Muscle of arm (tissue), 14 donors: ENCODE data around the gene BBIP1. TPM values are rescaled to one million over a fixed set of nuclear protein-coding genes. Genes with fewer than 3 reads are reported as not detected.
A peak's percentile ranks its signal among the peaks of the same experiment; 100 is the strongest.

Experiments used
- DNase-seq: peaks from one replicate; pipeline ENCODE4 v3.0.0-alpha.2; 2013
- long read RNA-seq, 11 donors: transcript quantifications; one replicate each; lab custom pipeline, GENCODE V29; 2026
- polyA plus RNA-seq, 12 donors: library from polyadenylated mRNA; unstranded; fragments of 120-200 nt; gene quantifications; one replicate each; pipeline ENCODE4 v1.2.1, GENCODE V29; 2013; ENCODE audit not compliant: insufficient read length in 12 of 12

Gene BBIP1, protein sequence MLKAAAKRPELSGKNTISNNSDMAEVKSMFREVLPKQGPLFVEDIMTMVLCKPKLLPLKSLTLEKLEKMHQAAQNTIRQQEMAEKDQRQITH
- 10 to 100 TPM in 11 of 12 donors, not detected in 1; 16.2 to 62.7 (median 33.7) TPM for polyA plus RNA-seq
- long read RNA-seq, donor 1, full-length matches to known transcripts = 17 of 17 reads
- long read RNA-seq, donor 1, partial matches to known transcripts = 0 of 17 reads
- long read RNA-seq, donor 1, other reads (novel, unspliced or antisense) = 0 of 17 reads
- long read RNA-seq, donor 2, full-length matches to known transcripts = 28 of 28 reads
- long read RNA-seq, donor 2, partial matches to known transcripts = 0 of 28 reads
- long read RNA-seq, donor 2, other reads (novel, unspliced or antisense) = 0 of 28 reads
- long read RNA-seq, donor 3, full-length matches to known transcripts = 4 of 4 reads
- long read RNA-seq, donor 3, partial matches to known transcripts = 0 of 4 reads
- long read RNA-seq, donor 3, other reads (novel, unspliced or antisense) = 0 of 4 reads
- long read RNA-seq, donor 4, full-length matches to known transcripts = 5 of 5 reads
- long read RNA-seq, donor 4, partial matches to known transcripts = 0 of 5 reads
- long read RNA-seq, donor 4, other reads (novel, unspliced or antisense) = 0 of 5 reads
- long read RNA-seq, donor 5 = 0 reads
- long read RNA-seq, donor 6, full-length matches to known transcripts = 8 of 8 reads
- long read RNA-seq, donor 6, partial matches to known transcripts = 0 of 8 reads
- long read RNA-seq, donor 6, other reads (novel, unspliced or antisense) = 0 of 8 reads
- long read RNA-seq, donor 7, full-length matches to known transcripts = 7 of 7 reads
- long read RNA-seq, donor 7, partial matches to known transcripts = 0 of 7 reads
- long read RNA-seq, donor 7, other reads (novel, unspliced or antisense) = 0 of 7 reads
- long read RNA-seq, donor 8, full-length matches to known transcripts = 14 of 14 reads
- long read RNA-seq, donor 8, partial matches to known transcripts = 0 of 14 reads
- long read RNA-seq, donor 8, other reads (novel, unspliced or antisense) = 0 of 14 reads
- long read RNA-seq, donor 9, full-length matches to known transcripts = 7 of 7 reads
- long read RNA-seq, donor 9, partial matches to known transcripts = 0 of 7 reads
- long read RNA-seq, donor 9, other reads (novel, unspliced or antisense) = 0 of 7 reads
- long read RNA-seq, donor 10, full-length matches to known transcripts = 10 of 127 reads
- long read RNA-seq, donor 10, partial matches to known transcripts = 109 of 127 reads
- long read RNA-seq, donor 10, other reads (novel, unspliced or antisense) = 8 of 127 reads
- long read RNA-seq, donor 11, full-length matches to known transcripts = 14 of 14 reads
- long read RNA-seq, donor 11, partial matches to known transcripts = 0 of 14 reads
- long read RNA-seq, donor 11, other reads (novel, unspliced or antisense) = 0 of 14 reads

DNA sequence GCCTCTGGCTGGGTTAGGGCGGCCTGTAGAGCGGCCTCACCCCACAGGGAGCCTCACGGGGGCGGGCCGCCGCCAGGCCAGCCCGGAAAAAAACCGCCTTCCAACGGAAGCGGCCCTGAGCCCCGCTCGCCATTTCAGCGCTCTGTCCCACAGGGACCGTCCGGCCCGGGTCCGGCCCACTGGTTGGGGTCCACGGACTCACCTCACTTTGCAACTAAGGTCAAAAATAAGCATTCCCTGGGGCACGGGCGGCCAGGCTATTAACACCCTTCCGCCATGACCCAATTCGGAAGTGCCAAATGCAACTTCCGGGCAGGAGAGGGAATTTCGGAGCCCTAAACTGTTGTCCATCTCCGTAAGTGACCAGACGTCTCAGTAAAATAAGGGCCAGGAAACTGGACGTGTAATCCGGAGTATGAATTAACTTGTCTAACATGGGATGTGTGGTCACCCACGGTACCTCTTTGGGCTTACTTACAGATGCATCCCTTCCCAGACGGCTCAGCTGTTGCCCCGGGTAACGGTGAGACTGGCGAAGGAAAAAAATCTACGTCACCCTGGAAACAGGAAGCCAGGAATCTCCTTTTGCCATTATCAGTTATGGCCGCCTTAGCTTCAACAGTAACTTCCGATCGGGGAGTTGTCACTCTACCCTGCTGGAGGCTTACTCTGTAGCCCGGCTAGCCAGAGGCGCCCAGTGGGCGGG lies at the start of gene BBIP1:
Gene BBIP1 (minus strand): TSS at position 538 of the 706 bp plus-strand sequence. CDS start 1,023 bp downstream, outside the sequence.
- peak; percentile 99 for DNase-seq

DNA sequence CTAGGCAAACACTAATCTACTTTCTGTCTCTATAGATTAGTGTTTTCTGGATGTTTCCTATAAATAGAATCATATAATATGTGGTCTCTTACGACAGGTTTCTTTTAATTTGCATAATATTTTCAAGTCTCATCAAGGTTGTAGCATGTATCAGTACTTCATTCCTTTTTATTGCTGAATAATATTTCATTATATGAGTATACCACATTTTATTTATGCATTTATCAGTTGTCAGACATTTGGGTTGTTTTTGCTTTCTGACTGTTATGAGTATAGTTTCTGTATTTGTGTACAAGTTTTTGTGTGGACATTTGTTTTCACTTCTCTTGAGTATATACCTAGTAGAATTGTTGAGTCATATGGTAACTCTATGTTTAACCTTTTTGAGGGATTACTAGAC lies 48.7 kb upstream of the BBIP1 start:
- no peak for DNase-seq

DNA sequence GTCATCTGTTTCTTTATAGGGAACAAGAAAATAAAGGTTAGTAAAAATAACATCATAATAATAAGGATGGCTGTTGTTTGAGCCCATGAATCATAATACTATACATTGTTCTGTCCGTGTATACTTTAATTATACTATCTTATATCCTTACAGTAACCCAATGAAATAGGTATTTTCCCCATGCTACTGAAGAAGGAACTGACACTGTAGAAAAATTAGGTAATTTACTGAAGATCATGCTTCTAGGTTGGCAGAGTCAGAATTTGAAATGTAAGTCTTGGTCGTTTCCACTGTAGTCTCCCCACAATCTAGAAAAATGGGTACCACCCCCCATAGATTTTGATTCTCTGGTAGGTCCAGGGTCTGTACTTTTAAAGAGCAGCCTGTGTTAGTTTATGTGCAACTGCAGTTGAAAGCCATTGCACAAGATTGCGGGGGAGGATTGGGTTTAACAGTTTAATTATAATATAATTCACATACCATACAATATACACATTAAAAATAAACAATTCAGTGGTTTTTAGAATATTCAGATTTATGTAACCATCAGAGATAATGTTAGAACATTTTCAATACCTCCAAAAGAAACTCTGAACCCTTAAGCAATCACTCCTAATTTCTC lies 48.1 kb upstream of the BBIP1 start:
- DNase-seq = no peak

DNA sequence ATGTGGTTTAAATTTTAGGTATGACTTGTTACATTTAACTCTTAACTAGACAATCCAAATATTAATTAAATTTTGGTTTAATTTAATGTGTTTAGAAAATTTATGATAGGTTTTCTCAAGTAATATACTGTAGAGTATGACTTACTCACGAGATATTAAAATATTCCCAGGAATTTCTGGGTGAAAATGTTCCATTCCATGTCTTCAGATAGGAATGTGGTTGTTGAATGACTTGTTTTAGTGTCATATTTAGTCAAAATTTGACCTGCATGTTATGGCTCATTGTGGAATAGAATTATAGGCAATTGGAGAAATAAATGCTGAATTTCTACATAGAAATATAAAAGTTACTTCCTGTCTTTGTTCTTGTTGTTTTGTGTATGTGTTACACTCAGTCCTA lies 47.2 kb upstream of the BBIP1 start:
- DNase-seq = no peak

DNA sequence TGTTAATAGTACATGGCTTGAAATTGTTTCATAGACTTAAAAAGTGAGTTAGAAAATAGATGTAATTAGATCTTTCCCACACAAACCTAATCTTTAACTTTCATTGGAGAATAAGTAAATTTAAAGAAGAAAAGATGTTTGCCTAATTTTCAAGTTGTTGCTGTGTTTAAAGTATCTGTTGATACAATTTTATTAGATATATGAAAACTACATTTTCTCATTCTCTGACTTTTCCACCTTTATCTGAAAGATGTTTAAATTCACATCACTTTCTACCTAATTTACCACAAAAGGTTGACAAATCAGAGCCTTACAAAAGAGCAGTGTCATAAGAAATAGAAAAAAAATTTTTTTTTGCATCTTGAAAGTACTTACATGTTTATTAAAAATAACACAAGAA lies 46.2 kb upstream of the BBIP1 start:
- no peak for DNase-seq

DNA sequence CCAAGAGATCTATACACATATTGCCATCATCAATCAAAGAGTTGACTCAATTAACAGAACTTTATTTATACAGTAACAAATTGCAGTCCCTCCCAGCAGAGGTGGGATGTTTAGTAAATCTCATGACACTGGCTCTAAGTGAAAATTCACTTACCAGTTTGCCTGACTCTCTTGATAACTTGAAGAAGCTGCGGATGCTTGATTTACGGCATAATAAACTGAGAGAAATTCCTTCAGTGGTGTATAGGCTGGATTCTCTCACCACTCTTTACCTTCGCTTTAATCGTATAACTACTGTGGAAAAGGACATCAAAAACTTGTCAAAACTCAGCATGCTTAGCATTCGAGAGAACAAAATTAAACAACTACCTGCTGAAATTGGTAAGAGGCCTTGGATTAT lies 45.7 kb upstream of the BBIP1 start:
- no peak for DNase-seq

DNA sequence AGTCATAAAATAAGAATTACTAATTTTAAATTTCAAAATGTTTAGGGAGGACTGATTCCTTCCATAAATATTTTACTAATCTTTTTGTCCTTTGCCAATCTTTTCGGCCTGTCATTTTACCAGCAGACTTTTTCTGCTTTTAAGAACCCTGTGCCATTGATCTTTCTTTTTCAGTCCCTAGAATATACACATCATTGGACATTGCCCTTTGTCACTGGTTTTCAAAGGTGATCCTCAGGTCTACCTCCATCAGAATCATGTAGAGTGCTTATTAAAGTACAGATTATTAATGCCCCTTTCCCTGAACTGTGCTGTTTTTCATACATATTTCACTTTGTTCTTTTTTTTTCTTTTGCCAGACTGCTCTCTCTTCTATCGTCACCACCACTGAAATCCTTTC lies 44.2 kb upstream of the BBIP1 start:
- DNase-seq = no peak

DNA sequence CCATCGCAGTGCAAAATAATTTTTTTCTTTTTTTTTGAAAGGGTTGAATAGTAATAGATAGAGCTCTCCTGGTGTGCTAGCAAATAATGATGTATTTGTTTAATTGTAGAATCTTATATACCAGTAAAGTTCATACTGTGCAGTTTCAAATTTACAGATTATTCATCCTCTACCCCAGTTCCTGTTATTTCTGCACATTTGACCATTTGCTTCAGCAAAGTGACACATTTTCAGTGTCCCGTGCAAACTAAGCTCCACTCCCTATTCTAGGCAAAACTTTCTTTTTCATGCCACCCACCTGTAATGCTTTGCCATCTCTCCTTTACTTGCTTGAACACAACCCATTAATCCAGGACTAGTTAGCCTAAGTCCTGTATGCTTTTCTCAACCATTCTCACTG lies 43.5 kb upstream of the BBIP1 start:
- no peak for DNase-seq

DNA sequence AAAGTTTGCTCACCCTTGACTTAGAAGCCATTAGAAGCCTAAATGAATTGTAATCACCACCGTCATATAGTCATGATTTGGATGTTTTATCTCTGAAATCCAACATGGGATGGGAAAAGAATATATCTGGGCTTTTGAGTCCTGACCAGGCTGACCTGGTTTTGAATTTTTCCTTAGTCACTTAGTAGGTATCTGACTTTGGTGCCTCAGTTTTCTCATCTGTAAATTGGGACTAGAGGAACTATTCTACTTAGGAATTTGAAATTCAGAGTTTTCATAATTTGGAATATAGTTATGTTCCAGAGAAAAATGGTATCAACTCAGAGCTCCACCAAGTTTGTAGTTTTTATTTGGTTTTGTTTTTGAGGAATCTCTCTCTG lies 41.3 kb upstream of the BBIP1 start:
- no peak for DNase-seq

DNA sequence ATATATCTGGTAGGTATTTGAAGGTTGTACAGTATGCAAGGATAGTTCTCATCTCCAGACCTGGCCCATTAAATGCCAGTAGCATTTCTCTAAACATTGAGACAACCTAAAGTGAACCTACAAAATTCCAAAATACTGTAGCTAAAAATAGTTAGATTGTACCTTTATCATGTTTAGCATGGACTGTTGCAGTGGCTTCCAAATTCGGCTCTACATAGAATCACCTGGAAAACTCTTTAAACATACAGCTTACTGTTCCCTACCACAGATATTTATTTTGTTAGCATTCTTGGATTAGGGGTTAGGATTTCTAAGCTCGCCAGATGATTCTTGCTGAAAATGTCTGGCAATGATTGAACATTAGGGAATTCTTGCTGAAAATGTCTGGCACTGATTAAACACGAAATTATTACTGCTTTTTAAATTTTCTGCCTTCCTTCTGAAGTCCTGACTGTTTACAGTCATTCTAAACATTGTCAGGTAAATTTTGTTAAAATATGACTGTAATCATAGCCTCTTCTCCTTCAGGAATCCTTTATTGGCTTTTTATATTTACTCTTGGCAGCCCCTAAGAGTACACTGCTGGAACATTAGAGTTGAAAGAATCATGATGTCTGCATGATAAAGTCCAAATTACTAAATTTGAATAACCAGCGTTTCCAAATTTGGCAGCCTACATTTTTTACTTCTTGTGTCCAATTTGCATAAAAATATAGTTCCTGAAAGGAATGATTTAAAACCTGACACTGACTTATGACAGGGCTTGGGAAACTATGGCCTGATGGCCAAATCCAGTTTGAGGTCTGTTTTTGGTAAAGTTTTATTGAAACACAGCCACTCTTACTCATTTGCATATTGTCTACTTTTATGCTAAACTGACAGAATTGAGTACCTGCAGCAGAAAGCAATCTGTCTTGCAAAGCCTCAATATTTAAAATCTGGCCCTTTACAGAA lies 40.7 kb upstream of the BBIP1 start:
- peak; percentile 15 for DNase-seq

DNA sequence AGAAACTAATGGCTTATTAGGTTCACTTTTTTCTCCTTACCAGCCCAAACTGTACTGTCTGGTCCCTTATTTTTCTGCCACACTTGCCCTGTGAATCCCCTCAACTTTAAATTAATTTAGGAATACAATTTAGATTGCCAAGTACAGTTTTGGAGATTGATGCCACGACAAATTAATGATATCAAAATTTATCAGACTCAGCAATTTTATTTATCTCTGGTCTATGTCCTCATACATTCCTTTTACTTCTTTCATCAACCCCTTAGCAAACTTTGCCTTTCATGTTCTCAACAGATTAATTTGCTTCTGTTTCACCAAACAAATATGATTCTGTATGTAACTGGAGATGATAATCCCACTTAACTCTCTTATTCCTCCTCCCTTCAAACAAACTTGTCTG lies 38.6 kb upstream of the BBIP1 start:
- no peak for DNase-seq

DNA sequence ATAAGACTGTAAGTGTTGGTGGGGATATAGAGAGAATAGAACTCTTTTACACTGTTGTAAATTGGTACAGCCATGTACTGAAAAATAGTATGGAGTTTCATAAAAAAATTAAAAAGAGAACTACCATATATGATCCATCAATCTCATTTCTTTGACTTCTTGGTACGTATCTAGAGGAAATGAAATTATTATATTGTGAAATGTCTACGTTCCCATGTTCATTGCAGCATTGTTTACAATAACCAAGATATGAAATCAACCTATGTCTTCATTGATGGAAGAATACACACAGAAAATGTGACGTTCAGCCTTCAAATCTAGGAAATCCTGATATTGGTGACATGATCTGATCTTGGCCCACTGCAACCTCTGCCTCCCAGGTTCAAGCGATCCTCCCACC lies 32.4 kb upstream of the BBIP1 start:
- DNase-seq = no peak

DNA sequence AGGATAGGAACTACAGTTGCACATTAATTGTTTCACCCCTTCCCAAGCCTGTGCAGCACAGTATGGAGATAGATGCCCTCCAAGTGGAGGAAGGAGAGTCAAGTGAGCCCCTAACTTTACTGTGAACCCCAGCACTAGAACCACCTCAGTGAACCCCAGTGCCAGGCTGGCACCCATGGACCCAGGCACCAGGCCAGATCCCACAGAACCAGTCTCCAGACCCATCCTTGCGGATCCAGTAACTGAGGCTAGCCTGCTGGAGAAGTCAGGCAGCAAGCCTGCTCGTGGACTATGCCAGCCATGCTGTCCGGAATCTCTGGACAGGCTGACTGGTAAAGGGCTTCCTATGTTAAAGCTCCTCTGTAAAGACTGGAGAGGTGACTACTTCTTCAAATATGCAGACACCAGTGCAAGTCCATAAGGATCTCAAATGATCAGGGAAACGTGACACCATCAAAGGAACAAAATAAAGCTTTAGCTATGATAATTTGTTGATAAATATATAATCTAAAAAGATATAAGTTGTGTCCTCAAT lies 28.1 kb upstream of the BBIP1 start:
- no peak for DNase-seq

DNA sequence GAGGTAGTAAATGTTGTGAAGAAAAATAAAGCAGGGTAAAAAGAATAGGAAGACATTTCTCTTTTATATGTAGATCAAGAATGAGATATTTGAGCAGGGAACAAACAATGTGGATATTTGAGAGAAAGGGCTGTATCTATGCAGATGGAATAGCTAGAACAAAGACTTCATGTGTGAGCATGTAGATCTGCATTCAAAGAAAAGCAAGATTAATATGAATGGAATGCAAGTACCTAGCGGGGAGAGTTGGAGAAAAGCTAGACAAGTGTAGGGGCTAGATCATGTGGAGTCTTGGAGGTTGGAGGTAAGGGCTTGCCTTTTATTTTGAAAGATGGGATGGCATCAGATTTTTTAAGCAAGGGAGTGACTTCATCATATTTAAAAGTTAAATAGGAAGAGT lies 27.5 kb upstream of the BBIP1 start:
- DNase-seq = no peak

DNA sequence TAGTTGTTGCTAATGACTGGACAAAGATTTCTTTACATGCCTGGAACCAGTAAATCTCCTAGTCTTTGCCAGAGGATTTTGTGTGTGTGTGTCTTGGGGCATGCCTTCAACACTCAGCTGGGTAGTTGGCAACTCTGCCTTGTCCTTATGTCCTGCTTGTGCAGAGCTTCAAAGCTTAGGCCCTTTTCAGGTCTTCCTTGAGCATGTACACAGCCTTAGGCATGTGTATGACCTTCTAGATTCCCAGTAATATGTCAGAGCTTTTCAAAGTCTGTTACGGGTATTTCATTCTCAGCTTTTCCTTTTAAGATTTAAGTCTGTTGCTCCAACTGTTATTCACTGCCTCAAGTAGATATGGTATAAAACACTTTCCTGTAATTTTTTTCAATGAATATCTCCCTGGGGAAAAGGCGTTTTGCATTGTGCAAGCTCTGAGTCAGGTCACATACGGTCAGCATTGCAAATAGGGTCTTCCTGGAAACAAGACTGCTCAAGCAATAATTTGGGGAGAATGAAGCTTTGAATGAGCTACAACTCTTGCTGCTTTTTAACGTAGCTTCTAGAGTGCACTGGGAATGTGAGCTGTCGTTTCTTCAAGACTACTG lies 25.9 kb upstream of the BBIP1 start:
- no peak for DNase-seq

DNA sequence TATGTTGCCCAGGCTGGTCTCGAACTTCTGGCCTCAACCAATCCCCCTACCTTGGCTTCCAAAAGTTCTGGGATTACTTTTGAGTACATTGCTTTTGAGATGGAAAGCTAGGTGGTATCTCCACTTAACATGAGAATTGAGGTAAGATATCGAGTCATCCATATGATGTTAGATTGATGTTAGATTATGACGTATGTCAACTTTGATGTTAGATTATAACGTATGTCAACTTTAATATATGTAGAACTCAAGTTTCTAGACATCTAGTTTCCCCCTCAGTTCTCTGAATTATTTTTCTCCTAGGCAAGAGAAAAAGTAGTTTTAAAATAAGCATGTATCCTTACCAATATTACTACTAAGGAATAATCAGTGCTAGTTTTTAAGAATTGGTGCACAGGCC lies 20.4 kb upstream of the BBIP1 start:
- DNase-seq = no peak

DNA sequence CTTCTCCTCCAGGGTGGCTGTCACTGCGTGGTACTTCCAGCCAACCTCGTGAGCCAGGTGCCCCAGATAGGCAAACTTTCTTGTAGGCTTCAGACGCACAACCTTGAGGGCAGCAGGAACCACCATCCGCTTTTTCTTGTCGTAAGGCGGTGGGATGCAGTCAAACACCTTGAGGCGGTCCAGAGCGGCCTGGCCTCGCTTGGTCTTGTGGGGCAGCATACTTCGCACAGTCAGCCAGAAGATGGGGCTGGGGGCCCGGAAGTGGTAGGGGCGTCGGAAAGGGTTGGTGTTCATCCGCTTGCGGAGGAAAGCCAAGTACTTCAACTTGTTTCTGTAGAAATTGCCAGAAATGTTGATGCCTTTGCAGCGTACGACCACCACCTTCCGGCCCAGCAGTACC lies 17.8 kb upstream of the BBIP1 start:
- DNase-seq = no peak

DNA sequence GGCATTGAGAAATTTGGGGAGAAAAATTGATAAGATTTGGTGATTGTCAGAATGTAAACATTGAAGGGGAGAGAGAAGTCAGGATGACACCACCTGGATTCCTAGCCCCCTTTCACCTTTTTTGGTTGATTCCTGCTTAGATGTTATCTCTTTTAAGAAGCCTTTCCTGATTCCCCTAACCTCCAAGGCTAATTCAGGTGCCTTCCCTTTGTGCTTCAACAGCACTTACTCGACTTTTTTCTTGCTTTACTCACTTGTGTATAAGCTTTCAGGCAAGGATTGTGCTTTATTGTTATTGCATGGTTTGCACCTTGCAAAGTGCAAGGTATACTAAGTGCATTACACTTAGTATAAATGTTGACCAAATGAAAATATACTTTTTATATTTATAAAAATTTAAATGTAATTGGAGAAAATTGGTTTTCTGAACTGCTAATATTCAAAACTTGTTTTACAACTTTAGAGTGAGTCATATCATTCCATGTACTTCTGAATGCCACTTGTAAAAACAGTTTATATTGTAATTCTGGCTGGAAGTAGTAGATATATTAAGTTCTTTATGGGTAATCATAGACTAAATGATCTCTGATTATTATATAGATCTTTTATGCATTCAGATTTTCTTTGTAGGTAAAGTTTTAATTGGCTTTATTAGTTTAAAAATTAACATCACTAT lies 13.7 kb upstream of the BBIP1 start:
- DNase-seq = no peak
